Measurements from ENCODE around the gene CELSR1.

Gene CELSR1

GRCh38 chr22:46439576-46440465 lies 97.6 kb downstream of the CELSR1 start:
- no peak for DNase-seq

GRCh38 chr22:46439111-46439510 lies 98.3 kb downstream of the CELSR1 start:
- DNase-seq: no peak

DNA sequence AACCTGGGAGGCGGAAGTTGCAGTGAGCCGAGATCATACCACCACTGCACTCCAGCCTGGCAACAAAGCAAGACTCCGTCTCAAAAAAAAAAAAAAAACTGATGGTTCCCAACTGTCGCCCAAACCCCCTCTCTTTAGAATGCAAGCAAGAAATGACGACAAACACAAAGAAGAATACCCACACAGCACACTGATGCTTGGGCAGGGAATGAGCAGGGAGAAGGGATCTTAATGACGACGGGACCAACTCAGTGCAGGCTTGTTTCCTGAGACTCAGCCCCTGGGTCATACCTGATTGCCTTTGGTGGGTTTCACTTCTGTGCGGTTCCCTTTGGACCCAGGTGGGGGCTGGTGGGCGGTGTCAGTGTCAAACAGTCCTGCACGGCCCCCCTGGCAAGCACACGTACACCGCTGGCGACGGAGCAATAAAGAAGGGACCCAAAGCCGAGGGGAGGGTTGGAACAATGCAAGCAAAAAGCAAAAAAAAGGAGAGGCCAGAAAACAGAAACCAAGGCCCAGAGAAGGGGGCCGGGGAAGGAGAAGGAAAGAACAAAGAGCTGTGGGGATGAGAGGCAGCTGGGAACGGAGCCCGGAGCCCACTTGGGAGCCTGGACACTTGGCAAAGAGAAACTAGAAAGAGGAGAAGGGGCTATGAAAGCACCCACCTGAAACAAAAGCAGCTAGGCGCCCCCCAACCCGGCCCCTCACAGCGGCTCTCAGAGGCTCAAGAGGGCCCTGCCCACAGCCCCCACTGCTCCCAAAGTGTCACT lies 99.6 kb downstream of the CELSR1 start:
- no peak for DNase-seq

GRCh38 chr22:46436595-46437175 lies 100.7 kb downstream of the CELSR1 start:
- DNase-seq: no peak

- DNase-seq: no peak
These were observed 104.1 kb downstream of the CELSR1 start for GRCh38 chr22:46433318-46433717.

- DNase-seq: no peak
These were observed 105.0 kb downstream of the CELSR1 start for GRCh38 chr22:46432164-46433068.

GRCh38 chr22:46430961-46431838 lies 106.2 kb downstream of the CELSR1 start:
- DNase-seq: no peak

GRCh38 chr22:46429325-46429853 lies 108.0 kb downstream of the CELSR1 start:
- DNase-seq: no peak

- no peak for DNase-seq
These were observed 108.7 kb downstream of the CELSR1 start for GRCh38 chr22:46428602-46429324.

- no peak for DNase-seq
These were observed 109.2 kb downstream of the CELSR1 start for GRCh38 chr22:46428171-46428570.

DNA sequence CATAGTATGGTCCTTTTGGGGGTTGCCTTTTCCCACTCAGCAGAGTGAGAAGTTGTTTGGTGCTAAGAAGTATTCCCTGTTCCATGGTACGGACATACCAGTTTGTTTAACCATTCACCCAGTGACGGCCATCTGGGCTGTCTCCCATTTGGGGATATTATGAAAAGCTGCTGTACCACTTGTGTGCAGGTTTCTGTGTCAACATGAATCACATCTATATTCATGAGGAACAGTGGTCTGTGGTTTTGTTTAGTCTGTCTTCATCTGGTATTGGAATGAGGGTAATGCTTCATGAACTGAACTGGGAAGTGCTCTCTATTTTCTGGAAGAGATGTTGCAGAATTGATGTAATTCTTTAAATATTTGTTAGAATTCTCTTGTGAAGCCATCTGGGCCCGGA lies 112.4 kb downstream of the CELSR1 start:
- DNase-seq: no peak

GRCh38 chr22:46424496-46424895 lies 112.9 kb downstream of the CELSR1 start:
- DNase-seq: no peak

DNA sequence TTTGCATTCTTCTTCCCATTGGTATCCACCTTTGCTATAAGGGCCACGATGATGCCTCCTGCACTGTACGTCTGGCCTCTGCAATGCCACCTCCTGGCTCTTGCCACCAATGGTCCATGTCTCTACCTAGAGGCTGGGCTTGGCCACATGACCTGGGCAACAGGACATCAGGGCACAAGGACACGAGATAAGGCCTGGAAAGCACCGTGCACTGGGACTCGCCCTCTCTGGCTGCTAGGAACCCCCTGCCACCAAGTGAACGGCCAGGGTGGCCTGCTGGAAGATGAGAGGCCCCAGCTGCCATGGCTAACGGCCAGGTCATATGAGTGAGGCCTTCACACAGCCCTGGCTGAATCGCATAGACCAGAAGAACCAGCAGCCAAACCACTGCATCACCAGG lies 114.5 kb downstream of the CELSR1 start:
- DNase-seq: no peak

DNA sequence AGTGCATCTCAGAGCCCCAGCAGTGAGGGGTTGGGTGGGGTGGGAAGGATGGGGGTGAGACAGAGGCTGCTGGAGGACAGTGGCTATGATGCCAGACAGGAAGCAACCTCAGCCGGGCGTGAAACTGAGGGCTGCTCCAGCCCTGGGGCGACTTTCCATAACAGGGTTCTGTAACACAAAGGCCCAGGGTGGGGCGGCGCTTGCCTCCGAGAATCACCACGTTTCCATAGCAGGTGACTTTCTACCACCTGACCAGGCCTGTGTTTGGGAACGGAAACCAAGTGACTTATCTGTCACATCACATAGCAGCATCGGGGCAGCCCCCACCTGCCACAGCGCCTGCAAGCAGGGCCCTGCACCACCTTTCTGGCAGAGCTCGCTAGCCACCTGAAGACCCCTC lies 116.2 kb downstream of the CELSR1 start:
- DNase-seq: no peak

GRCh38 chr22:46419754-46420571 lies 117.5 kb downstream of the CELSR1 start:
- DNase-seq: no peak

- no peak for DNase-seq
These were observed 118.6 kb downstream of the CELSR1 start for GRCh38 chr22:46418827-46419226.

- DNase-seq: no peak
These were observed 119.7 kb downstream of the CELSR1 start for GRCh38 chr22:46417769-46418168.

DNA sequence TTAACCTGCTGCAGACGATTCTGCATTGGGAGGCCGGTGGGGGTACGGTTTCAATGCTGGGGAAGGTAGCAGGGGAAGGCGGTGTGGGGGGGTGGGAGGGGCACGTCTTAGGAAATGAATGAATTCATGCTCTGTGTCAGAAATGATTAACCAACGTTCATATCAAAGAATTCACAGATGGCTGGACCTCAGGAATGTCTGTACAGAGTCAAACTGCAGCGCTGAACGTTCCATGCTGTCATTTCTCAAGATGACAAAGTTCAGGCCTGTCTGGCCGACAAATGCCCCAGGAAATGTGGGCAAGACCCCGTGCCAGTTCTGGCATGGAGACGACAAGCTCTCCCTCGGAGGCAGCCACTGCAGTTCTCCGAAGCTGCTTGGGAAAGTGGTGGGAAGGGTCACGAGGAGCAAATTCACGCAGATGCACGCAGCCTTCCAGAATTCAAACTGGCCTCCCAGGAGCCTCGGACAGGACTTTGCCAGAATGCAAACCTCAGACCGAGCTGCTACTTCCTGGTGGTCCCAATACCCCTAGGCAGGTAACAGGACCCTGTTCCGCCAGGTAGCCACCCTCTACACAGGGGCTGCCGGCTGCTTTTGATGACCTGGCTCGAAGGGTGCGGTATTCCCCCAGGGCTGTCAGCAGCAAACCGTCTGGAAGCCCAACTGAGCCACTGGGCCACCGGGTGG lies 120.4 kb downstream of the CELSR1 start:
- no peak for DNase-seq

GRCh38 chr22:46416520-46416871 lies 120.9 kb downstream of the CELSR1 start:
- DNase-seq: no peak
